Measurements from ENCODE around the gene INPP5D. TPM values are rescaled to one million over a fixed set of nuclear protein-coding genes. Genes with fewer than 3 reads are reported as not detected.
"Not testable (repeated sequence)": the region's sequence is repeated elsewhere in the genome, so short reads cannot be mapped to it uniquely, and the experiment has no call there.

The INPP5D gene
- total RNA-seq, 1 donor = under 0.01 TPM

DNA sequence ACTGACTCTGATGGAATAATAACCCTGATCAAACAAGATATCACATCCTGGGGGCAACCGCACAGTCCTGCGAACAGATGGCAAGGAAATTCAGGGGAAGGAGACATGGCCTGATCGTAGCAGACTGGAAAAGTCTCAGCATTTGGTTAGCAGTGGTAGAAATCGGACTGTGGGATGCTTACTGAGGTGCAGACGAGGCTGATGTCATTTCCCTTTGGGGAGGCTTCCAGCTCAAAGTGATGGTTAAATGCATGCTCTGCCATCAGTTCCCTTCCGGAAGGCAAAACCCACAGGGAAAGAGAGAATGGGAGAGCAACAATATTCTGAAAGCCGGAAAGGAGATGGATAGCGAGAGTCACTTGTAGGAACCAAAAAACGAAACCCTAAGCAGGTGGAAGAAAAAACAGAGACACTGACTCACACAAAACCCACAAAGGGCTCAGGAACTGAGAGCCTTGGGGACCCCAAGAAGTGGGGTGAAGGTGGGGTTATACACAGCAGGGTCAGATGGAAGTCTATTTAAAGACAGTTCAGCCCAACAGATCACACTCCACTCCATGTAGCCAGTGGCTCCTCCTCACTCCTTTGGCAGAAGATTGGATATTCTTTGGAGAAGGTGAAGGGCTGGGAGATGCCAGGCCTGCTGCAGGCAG lies 93.1 kb downstream of the INPP5D start:
- no peak for DNase-seq (ENCODE audit: low read depth)
- TF ChIP-seq, protein P1, sequence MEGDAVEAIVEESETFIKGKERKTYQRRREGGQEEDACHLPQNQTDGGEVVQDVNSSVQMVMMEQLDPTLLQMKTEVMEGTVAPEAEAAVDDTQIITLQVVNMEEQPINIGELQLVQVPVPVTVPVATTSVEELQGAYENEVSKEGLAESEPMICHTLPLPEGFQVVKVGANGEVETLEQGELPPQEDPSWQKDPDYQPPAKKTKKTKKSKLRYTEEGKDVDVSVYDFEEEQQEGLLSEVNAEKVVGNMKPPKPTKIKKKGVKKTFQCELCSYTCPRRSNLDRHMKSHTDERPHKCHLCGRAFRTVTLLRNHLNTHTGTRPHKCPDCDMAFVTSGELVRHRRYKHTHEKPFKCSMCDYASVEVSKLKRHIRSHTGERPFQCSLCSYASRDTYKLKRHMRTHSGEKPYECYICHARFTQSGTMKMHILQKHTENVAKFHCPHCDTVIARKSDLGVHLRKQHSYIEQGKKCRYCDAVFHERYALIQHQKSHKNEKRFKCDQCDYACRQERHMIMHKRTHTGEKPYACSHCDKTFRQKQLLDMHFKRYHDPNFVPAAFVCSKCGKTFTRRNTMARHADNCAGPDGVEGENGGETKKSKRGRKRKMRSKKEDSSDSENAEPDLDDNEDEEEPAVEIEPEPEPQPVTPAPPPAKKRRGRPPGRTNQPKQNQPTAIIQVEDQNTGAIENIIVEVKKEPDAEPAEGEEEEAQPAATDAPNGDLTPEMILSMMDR (IDR thresholded peaks at IDR 0.05; ENCODE audit: insufficient read depth, low read depth, low read length) = no peak
- H3K4me3 ChIP-seq (ENCODE audit: low read depth, low read length) = no peak overlapping the region

GRCh38 chr2:233156001-233156400 lies 95.9 kb downstream of the INPP5D start:
- DNase-seq (ENCODE audit: low read depth) = no peak
- H3K4me3 ChIP-seq (ENCODE audit: low read depth, low read length) = no peak overlapping the region
- TF ChIP-seq, protein P1 (IDR thresholded peaks at IDR 0.05; ENCODE audit: insufficient read depth, low read depth, low read length) = no peak

DNA sequence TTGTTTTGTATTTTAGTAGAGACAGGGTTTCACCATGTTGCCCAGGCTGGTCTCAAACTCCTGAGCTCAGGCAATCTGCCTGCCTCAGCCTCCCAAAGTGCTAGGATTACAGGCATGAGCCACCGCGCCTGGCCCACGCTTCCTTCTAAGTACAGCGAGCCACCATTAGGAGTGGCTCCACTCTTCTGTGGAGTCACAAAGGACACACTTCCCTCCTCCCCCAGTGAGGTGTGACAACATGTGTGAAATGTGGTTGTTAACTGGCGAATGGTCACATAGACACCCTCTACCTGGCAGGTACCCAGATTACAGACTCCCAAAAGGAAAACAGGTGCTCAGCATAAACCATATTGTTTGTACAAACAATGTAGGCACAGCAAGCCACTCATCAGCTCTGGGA lies 96.3 kb downstream of the INPP5D start:
- DNase-seq (ENCODE audit: low read depth); H3K4me3 ChIP-seq (ENCODE audit: low read depth, low read length): not testable (repeated sequence)

GRCh38 chr2:233161730-233162129 lies 101.6 kb downstream of the INPP5D start:
- DNase-seq (ENCODE audit: low read depth) = no peak
- TF ChIP-seq, protein P1 (IDR thresholded peaks at IDR 0.05; ENCODE audit: insufficient read depth, low read depth, low read length) = no peak
- H3K4me3 ChIP-seq (ENCODE audit: low read depth, low read length) = no peak overlapping the region

DNA sequence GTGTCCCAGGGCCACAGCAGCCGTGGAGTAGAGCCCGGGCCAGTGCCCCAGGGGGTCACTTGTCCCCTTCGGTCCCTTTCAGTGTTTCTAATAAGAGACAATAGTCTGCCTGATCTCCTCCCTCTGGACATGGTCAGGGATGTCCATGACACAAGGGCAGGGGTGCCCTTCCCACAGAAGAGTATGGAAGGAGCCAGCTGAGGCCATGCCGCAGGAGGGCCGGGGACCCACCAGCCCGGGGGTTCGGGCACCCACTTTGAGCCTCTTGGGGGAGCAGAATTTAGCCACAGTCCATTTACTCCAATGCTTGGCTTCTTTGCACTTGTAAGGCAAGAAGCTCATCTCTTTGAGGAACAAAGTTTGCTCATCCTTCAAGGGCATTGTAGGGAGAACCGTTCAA lies 102.6 kb downstream of the INPP5D start:
- H3K4me3 ChIP-seq (ENCODE audit: low read depth, low read length) = no peak overlapping the region
- TF ChIP-seq, protein P1 (IDR thresholded peaks at IDR 0.05; ENCODE audit: insufficient read depth, low read depth, low read length) = no peak
- no peak for DNase-seq (ENCODE audit: low read depth)

GRCh38 chr2:233163486-233164103 lies 103.5 kb downstream of the INPP5D start:
- H3K4me3 ChIP-seq (ENCODE audit: low read depth, low read length) = no peak overlapping the region
- TF ChIP-seq, protein P1 (IDR thresholded peaks at IDR 0.05; ENCODE audit: insufficient read depth, low read depth, low read length) = no peak
- peak; percentile 5 for DNase-seq (ENCODE audit: low read depth)

- H3K4me3 ChIP-seq (ENCODE audit: low read depth, low read length) = no peak overlapping the region
- TF ChIP-seq, protein P1 (IDR thresholded peaks at IDR 0.05; ENCODE audit: insufficient read depth, low read depth, low read length) = no peak
- no peak for DNase-seq (ENCODE audit: low read depth)
Observed at GRCh38 chr2:233164128-233164635, 104.0 kb downstream of the INPP5D start.
